Measurements from ENCODE around the gene RPTN. TPM values are rescaled to one million over a fixed set of nuclear protein-coding genes. Genes with fewer than 3 reads are reported as not detected.

The RPTN gene
- total and polyA plus RNA-seq, 2 of the 4 experiments (the other 2 are of a cell fraction) = not detected

DNA sequence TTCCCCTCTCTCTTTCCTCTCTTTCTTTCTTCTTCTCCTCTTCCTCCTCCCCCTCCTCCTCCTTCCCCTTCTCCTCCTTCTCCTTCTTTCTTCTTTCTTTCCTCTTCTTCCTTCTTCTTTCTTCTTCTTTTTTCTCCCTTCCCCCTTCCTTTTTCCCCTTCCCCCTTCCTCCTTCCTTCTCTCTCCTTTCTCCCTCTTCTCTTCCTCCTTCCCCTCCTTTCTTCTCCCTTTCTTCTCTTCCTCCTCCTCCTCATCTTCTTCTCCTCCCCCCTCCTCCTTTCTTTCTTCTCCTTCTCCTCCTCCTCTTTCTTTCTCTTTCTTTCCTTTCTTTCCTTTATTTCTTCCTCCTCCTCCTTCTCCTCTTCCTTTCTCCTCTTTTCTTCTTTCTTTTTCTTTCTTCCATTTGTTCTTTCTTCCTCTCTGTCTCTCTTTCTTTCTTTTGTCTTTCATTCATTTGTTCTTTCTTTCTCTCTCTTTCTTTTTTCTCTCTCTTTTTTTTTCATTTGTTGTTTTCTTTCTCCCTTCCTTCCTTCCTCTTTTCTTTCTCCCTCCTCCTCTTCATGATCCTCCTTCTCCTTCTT is 38.4 kb upstream of the RPTN start:
- dilution Hi-C loops (cut with HindIII; ENCODE audit: low sequenced_read_pairs, unreplicated experiment) (no loop called here), intact Hi-C loops (cut with micrococcal nuclease) (no loop called here), in situ Hi-C loops (cut with MboI; ENCODE audit: low sequenced_read_pairs) (no loop called here)
- no peak overlapping the region for H3K14ac ChIP-seq (replicated peaks; ENCODE audit: low read depth, low read length)
- no peak overlapping the region for H3K4me3 ChIP-seq (ENCODE audit: insufficient read depth, low read depth, low read length)
- H3K36me3 ChIP-seq (ENCODE audit: control insufficient read depth, insufficient read depth, low read length) = no peaks in the 10 kb centered on the region
- H2AK5ac ChIP-seq (ENCODE audit: low read depth, low read length) = no peak overlapping the region
- no peak overlapping the region for H3K9ac ChIP-seq (ENCODE audit: low read depth, low read length)
- H4K20me1 ChIP-seq (ENCODE audit: insufficient read depth, low read length) = no peaks in the 10 kb centered on the region
- no peak for DNase-seq
- ChIA-PET CTCF (no interaction called here), POLR2A (ENCODE audit: unreplicated experiment) (no interaction called here)
- no peak overlapping the region for H2BK5ac ChIP-seq (ENCODE audit: low read depth, low read length, poor library complexity, severe bottlenecking)
- H2BK15ac ChIP-seq (ENCODE audit: low read depth, low read length) = no peak overlapping the region
- H3K9me1 ChIP-seq (ENCODE audit: insufficient read depth, low read length) = no peaks in the 10 kb centered on the region
- no peaks in the 10 kb centered on the region for H3K4me1 ChIP-seq (ENCODE audit: control insufficient read depth, insufficient read depth, low read length)
- H2BK20ac ChIP-seq (ENCODE audit: low read depth, low read length) = no peak overlapping the region
- H3K9me3 ChIP-seq (ENCODE audit: control insufficient read depth, insufficient read depth, low read length) = no peaks in the 10 kb centered on the region
- H3K4me2 ChIP-seq (ENCODE audit: low read depth, low read length) = no peak overlapping the region
- TF ChIP-seq CEBPB (IDR thresholded peaks at IDR 0.05; ENCODE audit: low read depth, low read length) (no peak), NFE2L2 (IDR thresholded peaks at IDR 0.05; ENCODE audit: low read depth, low read length) (no peak), FOS (IDR thresholded peaks at IDR 0.05; ENCODE audit: low read depth, low read length) (no peak), RCOR1 (IDR thresholded peaks at IDR 0.05; ENCODE audit: insufficient replicate concordance, low read length) (no peak), MAFK (IDR thresholded peaks at IDR 0.05; ENCODE audit: low read depth, low read length) (no peak), MXI1 (IDR thresholded peaks at IDR 0.05; ENCODE audit: borderline replicate concordance, low read depth, low read length) (no peak), ELK1 (IDR thresholded peaks at IDR 0.05; ENCODE audit: borderline replicate concordance, low read depth, low read length) (no peak), CTCF (conservative IDR thresholded peaks at IDR 0.05; ENCODE audit: low read depth, low read length) (no peak), POLR2A (IDR thresholded peaks at IDR 0.05; ENCODE audit: low read depth, low read length) (no peak), USF2 (IDR thresholded peaks at IDR 0.05; ENCODE audit: low read depth, low read length) (no peak)
- no peak overlapping the region for H3K56ac ChIP-seq (ENCODE audit: extremely low read depth, insufficient read depth, low read length)
- H4K8ac ChIP-seq (ENCODE audit: low read depth in 2 of 2, low read length in 2 of 2) = no peak overlapping the region
- no peak overlapping the region for H4K5ac ChIP-seq (ENCODE audit: low read depth, low read length)
- H4K91ac ChIP-seq (ENCODE audit: insufficient read depth, low read depth, low read length) = no peak overlapping the region
- H2AFZ ChIP-seq (replicated peaks; ENCODE audit: low read length, poor library complexity) = no peak overlapping the region
- H3K79me1 ChIP-seq (ENCODE audit: low read depth in 1 of 2, low read length in 2 of 2) = no peaks in the 10 kb centered on the region
- BruUV-seq (replicated peaks) = no TSS peak
- no peak overlapping the region for H3K18ac ChIP-seq (ENCODE audit: low read depth, low read length)
- H3K4ac ChIP-seq (ENCODE audit: low read depth, low read length) = no peak overlapping the region
- H3K27ac ChIP-seq (ENCODE audit: insufficient read depth, low read length) = no peak overlapping the region
- no peak overlapping the region for H2BK120ac ChIP-seq (ENCODE audit: low read depth, low read length)
- H2AK9ac ChIP-seq (replicated peaks; ENCODE audit: low read depth, low read length, poor library complexity) = no peak overlapping the region
- H3K23ac ChIP-seq (ENCODE audit: low read depth, low read length) = no peak overlapping the region
- no peaks in the 10 kb centered on the region for H3K27me3 ChIP-seq (ENCODE audit: control insufficient read depth, insufficient read depth, low read length)
- ATAC-seq (ENCODE audit: low read depth) = no peak

All from IMR-90 (cell line).